SU-DHL-6 (cell line): ENCODE results near the gene DCLRE1C.

Experiments used
- EZH2phosphoT487 ChIP-seq: fragments of 200-600 bp; sonication (generic), shearing (Covaris generic); conservative IDR thresholded peaks from 2 replicates; pipeline ENCODE4 v1.6.1; 2018; ENCODE audit warnings: mild to moderate bottlenecking, antibody characterized with exemption, low read length, moderate library complexity, mixed read lengths
- TF ChIP-seq, protein P1 (sequence below): fragments of 200-600 bp; sonication (generic); IDR thresholded peaks from one replicate; pipeline ENCODE4 v1.5.1; 2017; ENCODE audit warnings: antibody characterized with exemption, mild to moderate bottlenecking, low read length, moderate library complexity; ENCODE audit not compliant: insufficient read depth, poor library complexity, severe bottlenecking

GRCh38 chr10:14858338-14858960 lies 95.4 kb downstream of the DCLRE1C start:
- TF ChIP-seq, protein P1, sequence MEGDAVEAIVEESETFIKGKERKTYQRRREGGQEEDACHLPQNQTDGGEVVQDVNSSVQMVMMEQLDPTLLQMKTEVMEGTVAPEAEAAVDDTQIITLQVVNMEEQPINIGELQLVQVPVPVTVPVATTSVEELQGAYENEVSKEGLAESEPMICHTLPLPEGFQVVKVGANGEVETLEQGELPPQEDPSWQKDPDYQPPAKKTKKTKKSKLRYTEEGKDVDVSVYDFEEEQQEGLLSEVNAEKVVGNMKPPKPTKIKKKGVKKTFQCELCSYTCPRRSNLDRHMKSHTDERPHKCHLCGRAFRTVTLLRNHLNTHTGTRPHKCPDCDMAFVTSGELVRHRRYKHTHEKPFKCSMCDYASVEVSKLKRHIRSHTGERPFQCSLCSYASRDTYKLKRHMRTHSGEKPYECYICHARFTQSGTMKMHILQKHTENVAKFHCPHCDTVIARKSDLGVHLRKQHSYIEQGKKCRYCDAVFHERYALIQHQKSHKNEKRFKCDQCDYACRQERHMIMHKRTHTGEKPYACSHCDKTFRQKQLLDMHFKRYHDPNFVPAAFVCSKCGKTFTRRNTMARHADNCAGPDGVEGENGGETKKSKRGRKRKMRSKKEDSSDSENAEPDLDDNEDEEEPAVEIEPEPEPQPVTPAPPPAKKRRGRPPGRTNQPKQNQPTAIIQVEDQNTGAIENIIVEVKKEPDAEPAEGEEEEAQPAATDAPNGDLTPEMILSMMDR, result no peak
- TF ChIP-seq EZH2phosphoT487, result no peak
